Erythroblast (primary cell): ENCODE data around the gene ARHGAP42.

Source experiments
- DNase-seq, 2 experiments: peaks; one replicate each; lab custom pipeline; 2025; lab: John Stamatoyannopoulos, UW
- GATA1 ChIP-seq: IDR thresholded peaks from 2 replicates; pipeline ENCODE4 v1.6.1; 2011; ENCODE audit warnings: low read depth, mild to moderate bottlenecking, control low read depth, low read length, moderate library complexity
- POLR2A ChIP-seq: IDR thresholded peaks from 2 replicates; pipeline ENCODE4 v1.6.1; 2011; ENCODE audit warnings: mild to moderate bottlenecking, low read length

Gene ARHGAP42

DNA sequence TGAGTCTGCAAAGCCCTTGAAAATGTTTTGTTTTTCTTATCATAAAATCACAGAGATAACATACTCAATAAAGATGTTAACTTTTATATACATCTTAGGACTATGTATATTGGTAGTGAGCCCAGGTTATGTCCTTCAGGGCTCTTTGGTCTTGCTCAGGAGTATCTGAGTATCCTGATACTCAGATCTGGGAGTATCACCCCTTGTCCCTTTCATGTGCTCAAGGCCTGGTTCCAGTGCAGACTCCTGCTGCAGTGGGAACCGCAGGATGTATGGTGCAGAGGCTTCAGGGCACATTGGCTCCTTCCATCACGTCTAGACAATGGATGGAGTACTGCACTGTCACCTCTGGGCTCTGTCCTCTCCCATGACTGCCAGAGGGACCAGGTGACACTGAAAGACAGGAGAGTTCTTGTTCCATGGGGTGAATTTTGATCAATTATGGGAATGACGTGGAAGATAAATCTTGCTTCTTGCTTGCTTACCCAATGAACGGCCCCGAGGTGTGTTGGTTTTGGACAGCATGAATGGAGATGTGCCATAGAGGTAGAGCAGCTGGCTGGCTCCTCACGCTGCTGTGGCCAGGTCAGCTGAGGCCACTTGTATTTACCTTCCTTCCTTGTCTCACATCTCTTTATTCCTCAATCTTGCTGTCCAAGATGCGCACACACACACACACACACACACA, 215.5 kb downstream of the ARHGAP42 start:
- no peak for TF ChIP-seq GATA1
- no peak for TF ChIP-seq POLR2A
- no peak for DNase-seq

DNA sequence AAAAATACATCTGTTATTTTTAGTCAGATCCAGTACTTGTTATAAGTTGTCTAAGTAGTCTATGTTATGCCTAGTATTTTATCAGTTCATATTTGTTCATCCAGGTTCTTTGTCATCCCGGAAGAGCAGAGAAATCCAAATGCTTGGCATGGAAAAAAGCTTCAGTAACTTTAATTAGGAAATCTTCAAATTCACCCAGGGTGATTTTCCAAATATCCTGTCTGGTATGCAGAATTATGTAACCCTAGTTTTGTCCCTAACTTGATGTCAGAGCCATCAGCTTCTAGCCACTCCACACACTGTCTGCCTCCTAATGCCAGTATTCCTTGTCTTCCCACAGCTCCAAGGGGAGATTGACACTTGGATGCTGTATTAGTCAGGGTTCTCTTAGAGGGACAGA, 216.2 kb downstream of the ARHGAP42 start:
- DNase-seq, result no peak
- TF ChIP-seq GATA1, result no peak
- TF ChIP-seq POLR2A, result no peak

DNA sequence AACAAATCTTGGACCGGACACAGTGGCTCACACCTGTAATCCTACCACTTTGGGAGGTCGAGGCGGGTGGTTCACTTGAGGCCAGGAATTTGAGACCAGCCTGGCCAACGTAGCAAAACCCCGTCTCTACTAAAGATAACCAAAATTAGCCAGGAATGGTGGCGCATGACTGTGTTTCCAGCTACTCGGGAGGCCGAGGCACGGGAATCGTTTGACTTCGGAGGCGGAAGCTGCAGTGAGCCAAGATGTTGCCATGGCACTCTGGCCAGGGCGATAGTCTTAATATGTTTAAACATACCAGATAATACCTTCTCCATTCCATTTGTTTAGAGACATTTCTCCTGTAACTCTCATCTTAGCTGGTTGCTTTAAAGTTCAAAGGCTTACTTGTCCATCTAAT, 218.6 kb downstream of the ARHGAP42 start:
- TF ChIP-seq POLR2A (no peak), GATA1 (no peak)
- no peak for DNase-seq

DNA sequence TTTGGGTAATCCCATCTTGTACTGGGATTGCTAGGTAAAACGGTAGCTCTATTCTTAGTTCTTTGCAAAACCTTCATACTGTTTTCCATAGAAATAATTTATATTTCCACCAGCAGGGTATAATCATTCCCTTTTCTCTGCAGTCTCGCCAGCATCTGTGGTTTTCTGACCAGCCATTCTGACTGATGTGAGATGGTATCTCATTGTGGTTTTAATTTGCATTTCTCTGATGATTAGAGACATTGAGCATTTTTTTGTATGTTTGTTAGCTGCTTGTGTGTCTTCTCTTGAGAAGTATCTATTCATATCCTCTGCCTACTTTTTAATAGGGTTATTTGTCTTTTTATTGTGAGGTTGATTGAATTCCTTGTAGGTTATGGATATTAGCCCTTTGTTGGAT, 221.7 kb downstream of the ARHGAP42 start:
- peak; percentile 5 to 44 for DNase-seq
- TF ChIP-seq POLR2A, result no peak
- no peak for TF ChIP-seq GATA1

DNA sequence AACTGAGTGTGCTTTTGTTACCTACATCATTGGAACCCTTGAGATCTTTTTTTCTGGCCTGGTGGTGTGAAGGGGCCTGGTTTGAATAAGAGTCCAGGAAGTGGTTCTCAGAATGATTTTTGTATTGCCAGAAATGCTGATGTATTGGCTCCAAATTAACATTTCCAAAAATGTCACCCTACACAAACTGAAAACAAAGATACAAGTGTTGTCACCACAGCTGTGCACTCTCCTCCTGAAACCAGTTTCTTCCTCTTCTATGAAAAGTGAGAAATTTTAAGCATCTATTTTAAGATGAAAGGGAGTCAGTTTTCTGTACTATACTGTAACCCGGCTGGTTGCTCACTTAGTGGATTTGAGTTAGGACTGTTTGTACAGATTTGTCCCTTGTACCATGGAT, 223.7 kb downstream of the ARHGAP42 start:
- TF ChIP-seq GATA1 (no peak), POLR2A (no peak)
- no peak for DNase-seq

DNA sequence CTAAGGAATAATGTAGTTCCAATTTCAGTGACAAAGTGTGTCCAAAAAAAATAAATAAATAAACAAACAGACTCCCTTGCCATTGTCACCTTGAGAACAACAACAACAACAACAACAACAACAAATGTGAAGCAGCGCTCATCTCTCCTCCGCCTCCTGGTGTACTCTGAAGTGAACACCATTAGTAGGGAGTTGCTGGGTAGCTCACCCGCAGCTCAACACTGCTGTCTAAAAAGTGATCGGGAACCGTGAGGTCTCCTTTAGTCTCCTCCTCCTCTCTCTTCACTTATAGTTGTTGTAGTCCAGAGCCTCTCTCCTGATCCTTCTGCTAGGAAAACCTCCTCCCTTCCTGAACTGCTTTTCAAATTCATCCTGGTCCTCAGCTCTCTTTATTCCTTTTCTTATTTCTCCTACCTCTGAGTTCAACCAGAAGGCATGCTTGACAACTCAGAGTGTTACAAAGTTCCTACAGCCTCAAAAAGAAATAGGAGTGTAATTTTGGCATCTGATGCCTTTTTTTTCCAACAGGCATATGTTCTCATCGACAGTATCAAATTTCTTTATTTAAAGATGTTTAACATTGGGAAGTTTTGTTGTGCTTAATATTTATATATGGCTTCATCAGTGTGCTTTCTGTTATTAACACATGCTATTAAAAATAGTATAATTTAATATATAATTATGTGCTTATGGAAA, 227.5 kb downstream of the ARHGAP42 start:
- no peak for TF ChIP-seq GATA1
- no peak for TF ChIP-seq POLR2A
- DNase-seq, result no peak

DNA sequence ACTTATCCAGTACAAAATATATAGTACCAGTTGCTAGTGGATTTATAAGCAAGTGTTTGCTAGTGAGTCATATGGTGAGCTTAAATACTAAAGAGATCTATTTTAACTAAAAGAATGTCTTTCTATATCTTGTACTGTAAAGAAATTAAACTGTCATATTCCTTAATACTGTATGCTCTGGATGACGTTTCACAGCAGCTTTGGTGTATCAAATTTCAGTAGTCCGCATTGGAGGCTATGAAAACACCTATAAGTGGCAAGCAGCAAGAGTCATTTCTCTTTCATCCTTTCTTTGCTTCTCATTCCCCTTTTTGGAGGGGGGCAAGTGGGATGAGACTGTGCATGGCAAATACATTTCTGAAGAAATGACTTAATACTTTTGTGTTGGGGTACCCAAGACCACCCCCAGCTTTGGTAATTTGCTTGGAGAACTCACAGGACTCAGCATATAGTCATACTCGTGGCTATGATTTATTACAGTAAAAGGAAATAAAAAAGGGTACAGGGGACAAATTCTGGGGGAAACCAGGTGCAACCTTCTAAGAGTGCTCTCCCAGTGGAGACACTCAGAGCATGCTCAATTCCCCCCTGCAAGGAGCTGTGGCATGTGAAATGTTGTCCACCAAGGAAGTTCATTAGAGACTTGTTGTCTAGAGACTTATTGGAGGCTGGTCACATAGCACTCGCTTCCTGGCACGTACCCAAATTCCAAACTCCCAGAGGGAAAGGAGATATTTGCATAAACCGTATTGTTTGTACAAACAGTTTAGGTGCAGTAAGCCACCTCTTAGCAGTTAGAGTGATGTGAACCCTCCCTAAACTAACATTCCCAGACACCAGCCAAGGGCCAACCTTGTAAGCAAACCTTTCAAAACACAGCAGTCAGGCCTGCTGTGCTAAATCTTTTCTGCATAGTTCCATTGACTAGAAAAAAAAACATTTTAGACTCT, 231.7 kb downstream of the ARHGAP42 start:
- DNase-seq, result no peak
- no peak for TF ChIP-seq GATA1
- TF ChIP-seq POLR2A, result no peak

DNA sequence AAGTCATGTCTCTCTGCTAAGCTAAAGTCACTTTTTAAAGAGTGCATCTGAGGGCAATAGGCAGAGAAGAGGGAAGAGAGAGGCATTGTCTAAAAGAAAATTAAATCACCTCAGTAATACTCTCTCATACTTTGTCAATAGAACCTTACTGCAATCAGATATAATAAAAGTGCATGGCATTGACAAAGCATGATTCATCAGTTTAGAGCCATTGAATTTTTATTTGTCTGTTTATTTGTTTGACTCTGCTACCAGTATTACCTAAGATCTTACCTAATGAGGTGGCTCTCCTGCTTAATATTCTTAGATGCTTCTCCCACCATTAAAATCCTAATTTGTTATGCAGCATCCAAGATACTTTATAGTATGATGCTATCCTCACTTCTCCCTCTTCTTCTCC, 233.5 kb downstream of the ARHGAP42 start:
- TF ChIP-seq GATA1 (no peak), POLR2A (no peak)

DNA sequence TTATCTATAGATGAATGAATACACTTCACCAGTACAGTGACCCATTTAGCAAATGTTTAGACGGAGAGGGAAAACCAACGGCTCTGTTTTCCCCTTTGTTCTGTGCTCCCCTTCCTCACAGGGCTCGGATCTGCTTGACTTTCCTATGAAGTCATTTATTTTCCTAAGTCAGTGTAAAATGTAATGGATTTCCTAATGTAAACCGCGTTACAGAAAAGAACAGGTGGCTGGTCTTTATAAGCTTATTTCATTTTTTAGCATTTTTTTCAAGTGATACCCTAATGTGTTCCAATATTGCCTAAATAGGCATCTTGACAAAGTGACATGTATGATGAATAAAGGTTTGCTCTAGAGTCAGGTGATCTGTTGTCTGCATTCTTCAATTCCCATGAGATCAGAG, 235.0 kb downstream of the ARHGAP42 start:
- DNase-seq, result no peak
- TF ChIP-seq GATA1 (no peak), POLR2A (no peak)

More for the DNA sequence above, 233.5 kb downstream of the ARHGAP42 start:
- no peak for DNase-seq

DNA sequence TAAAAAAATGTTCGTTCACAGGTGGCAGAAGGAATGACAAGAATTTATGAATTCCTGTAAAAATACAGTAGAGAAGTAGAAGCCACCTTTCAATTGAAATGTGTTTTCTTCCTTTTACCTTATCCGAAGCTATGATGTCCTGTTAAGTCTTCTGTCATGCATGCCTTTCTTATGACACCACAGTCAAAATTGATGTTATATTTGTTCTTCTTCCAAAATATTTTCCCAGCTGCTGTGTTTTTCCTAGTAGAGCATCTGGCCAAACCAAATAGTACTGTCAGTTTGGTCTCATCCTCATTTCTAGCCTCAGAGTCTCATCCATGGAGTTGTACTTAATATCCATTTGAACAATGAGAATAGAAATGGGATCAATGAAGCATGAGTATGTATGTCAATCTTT, 236.5 kb downstream of the ARHGAP42 start:
- no peak for DNase-seq
- TF ChIP-seq GATA1 (no peak), POLR2A (no peak)

DNA sequence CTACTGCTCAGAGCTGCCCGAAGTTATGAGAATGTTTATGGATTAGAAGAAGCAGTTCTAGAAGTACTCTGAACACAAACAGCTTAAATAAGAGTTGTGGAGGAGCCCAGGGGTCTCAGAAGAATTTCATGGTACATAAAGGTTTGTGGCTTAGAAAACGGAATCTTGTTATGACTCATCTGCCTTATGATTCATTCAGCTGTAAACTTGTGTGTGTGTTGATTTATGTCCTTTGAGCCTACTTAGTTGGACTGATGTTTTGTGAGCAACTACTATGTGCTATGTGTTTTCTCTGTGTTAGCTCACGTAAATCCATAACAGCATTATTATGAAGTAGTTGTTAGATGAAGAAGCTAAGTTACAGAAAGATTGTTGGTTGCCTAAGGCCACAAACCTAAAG, 238.8 kb downstream of the ARHGAP42 start:
- DNase-seq, result peak in 1 of 2 experiments; percentile 17
- TF ChIP-seq POLR2A, result no peak
- no peak for TF ChIP-seq GATA1

DNA sequence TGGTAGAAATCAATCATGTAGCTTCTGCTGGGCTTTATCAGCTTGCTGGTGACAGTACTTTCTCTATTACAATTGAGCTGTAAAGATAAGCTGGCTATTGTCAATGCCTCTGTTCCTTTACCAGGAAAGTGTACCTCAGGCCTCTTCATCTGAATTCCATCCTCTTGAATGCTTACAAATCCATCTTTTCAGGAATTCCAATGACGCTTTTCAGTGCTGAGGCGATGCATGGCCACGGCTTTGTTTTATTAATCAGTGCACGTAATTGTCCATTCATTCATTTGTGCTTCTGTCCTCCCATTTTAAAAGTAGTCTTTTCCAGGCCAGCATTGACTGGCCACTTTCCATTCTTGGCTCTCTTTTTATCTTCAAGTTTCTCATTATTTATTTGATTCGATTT, 240.5 kb downstream of the ARHGAP42 start:
- TF ChIP-seq POLR2A (no peak), GATA1 (no peak)
- DNase-seq, result no peak

DNA sequence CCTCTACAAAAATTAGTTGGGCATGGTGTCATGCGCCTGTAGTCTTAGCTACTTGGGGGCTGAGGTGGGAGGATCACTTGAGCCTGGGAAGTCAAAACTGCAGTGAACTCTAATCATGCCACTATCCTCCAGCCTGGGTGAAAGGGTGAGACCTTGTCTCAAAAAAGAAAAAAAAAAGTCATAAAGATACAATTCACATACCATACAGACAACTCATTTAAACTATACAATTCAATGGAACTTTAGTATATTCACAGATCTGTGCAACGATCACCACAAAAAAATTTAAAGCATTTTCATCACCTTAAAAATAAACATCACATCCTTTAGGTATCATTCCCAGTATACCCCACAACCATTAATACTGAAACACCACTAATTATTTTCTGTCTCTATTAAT, 241.3 kb downstream of the ARHGAP42 start:
- TF ChIP-seq POLR2A (no peak), GATA1 (no peak)
- DNase-seq, result no peak
